ENCODE data around the gene CST3.
"Not testable (repeated sequence)": the region's sequence is repeated elsewhere in the genome, so short reads cannot be mapped to it uniquely, and the experiment has no call there.

CST3 gene

GRCh38 chr20:23661002-23661429 lies 23.3 kb upstream of the CST3 start:
- no peak for DNase-seq

GRCh38 chr20:23659989-23660837 lies 22.5 kb upstream of the CST3 start:
- DNase-seq, result no peak

GRCh38 chr20:23659610-23659988 lies 21.8 kb upstream of the CST3 start:
- DNase-seq, result not testable (repeated sequence)

GRCh38 chr20:23658989-23659609 lies 21.3 kb upstream of the CST3 start:
- no peak for DNase-seq

GRCh38 chr20:23658336-23658735 lies 20.6 kb upstream of the CST3 start:
- DNase-seq, result no peak

- DNase-seq, result no peak
Observed at GRCh38 chr20:23657202-23657601, 19.4 kb upstream of the CST3 start.

GRCh38 chr20:23656372-23656771 lies 18.6 kb upstream of the CST3 start:
- no peak for DNase-seq

- DNase-seq, result peak; percentile 59
Observed at GRCh38 chr20:23655491-23656211, 17.9 kb upstream of the CST3 start.

GRCh38 chr20:23654717-23655116 lies 17.0 kb upstream of the CST3 start:
- no peak for DNase-seq

GRCh38 chr20:23654000-23654399 lies 16.2 kb upstream of the CST3 start:
- DNase-seq, result no peak

- DNase-seq, result no peak
Observed at GRCh38 chr20:23653400-23653938, 15.7 kb upstream of the CST3 start.

GRCh38 chr20:23652926-23653325 lies 15.2 kb upstream of the CST3 start:
- no peak for DNase-seq

- DNase-seq, result no peak
Observed at GRCh38 chr20:23652371-23652770, 14.6 kb upstream of the CST3 start.

GRCh38 chr20:23651117-23651516 lies 13.4 kb upstream of the CST3 start:
- DNase-seq, result no peak

- DNase-seq, result no peak
Observed at GRCh38 chr20:23649830-23650417, 12.2 kb upstream of the CST3 start.

GRCh38 chr20:23649242-23649641 lies 11.5 kb upstream of the CST3 start:
- DNase-seq, result no peak

GRCh38 chr20:23647346-23647745 lies 9.6 kb upstream of the CST3 start:
- no peak for DNase-seq

GRCh38 chr20:23646106-23646873 lies 8.5 kb upstream of the CST3 start:
- DNase-seq, result no peak

GRCh38 chr20:23645575-23645974 lies 7.8 kb upstream of the CST3 start:
- no peak for DNase-seq

- no peak for DNase-seq
Observed at GRCh38 chr20:23644164-23644563, 6.4 kb upstream of the CST3 start.

GRCh38 chr20:23643659-23644058 lies 5.9 kb upstream of the CST3 start:
- DNase-seq, result no peak

All from CD4-positive, alpha-beta T cell treated with Interleukin-15 for 1 hour (primary cell).